NCI-H1105 (cell line): Measurements from ENCODE around the gene RELL2.
A peak's percentile ranks its signal among the peaks of the same experiment; 100 is the strongest.

Source experiments
- DNase-seq: peaks from one replicate; lab custom pipeline; 2025; lab: John Stamatoyannopoulos, UW

Gene RELL2

DNA sequence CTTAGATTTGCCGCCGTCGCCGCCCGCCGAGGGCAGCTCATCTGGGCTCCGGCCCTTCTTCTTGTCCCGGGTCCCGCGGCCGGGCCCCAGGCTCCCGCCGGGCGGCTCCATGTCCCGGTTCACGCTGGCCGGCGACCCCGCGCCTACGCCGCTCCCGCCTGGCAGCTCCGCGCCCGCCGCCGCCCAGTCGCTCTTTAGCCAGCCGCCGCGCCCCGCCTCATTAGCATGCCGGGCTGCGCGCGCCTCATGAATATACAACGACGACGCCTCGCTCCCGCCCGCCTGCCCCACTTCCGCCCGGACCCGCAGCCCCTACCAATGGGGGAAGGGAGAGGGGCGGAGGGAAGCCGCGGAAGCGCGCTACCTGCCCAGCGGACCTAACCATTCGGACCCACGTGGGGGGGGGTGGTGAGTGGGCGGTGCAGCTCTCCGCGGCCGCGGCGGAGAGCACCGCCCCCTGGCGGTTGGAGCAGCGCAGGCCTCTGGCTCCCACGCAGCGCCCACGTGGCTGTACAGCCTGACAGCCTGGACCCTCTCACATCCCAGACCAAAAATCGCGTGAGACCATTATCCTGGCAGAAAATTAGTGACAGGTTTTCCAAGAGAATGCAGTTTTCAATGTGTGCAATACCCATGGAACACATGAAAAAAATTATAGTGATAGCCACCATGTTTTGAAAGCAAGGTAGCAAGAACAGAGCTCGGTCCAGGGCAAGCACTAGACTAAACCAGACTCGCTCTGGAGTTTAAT lies 17.8 kb upstream of the RELL2 start, which contains the start of gene DIAPH1:
TSS of gene DIAPH1 (minus strand) at position 197 of the 751 bp plus-strand sequence. CDS start at position 111, 86 bp downstream.
- DNase-seq, result peak; percentile 89

DNA sequence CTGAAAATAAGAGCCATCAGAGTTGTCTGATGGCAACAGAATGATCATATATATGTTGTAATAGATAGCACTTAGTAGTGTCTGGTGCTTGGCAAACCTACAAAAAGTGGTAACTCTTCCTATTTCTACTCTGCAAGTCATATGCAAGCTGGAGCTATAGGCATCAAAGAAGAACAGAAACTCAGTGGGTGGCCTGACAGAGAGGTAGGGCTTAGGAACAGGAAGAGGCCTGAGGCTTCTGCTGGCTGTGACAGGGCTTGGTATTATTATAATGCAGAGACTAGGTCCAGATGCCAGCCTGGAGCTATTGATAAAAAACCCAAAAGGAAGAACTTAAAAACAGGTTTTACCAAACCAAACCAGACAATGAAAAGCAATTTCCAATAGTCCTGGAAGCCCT lies 13.6 kb upstream of the RELL2 start:
- no peak for DNase-seq

DNA sequence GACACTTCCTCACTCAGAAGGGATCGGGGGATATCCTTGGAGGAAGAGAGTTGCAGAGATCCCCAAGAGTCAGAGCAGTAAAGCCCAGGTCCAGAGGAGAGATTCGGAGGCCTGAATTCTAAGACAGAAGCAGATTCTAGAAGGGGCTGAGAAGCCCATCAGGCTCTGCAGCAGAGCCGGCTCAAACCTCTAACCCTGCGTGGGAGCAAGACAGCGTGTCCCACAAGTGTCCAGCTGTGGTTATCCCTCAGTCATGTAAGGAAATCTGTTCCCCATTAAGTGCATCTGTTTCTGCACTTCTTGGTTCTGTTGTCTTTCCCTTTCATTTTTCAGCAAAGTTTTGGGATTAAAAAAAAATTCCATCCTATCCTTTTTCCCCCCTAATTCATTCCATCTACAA lies 13.2 kb upstream of the RELL2 start:
- DNase-seq, result no peak

DNA sequence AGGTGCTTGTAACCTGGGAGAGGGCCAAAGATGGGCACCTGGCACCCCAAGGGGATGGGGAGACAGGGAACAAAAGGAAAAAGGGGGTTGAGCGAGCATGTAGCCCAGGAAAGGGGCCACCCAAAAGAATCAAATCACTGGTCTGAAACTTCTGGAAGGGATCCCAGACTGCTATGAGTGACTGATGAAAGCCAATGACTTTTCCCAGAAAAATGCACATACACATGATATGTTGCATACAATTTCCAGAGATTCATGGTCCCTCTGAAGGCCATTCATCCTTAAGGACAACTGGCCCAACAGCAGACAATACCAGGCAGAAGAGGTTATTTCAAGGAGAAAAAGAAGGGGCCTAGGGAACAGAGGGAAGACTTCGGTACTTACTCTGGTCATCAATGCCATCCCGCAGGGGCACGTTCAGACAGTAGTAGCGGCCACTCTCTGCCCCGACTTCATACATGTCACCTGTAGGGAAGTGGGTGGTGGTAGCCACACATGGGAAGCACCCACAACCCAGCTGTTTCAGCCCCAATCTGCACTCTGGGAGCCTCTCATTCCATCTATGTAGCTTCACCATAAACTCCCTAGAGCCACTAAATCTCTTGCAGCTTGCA lies 8.5 kb upstream of the RELL2 start:
- no peak for DNase-seq

DNA sequence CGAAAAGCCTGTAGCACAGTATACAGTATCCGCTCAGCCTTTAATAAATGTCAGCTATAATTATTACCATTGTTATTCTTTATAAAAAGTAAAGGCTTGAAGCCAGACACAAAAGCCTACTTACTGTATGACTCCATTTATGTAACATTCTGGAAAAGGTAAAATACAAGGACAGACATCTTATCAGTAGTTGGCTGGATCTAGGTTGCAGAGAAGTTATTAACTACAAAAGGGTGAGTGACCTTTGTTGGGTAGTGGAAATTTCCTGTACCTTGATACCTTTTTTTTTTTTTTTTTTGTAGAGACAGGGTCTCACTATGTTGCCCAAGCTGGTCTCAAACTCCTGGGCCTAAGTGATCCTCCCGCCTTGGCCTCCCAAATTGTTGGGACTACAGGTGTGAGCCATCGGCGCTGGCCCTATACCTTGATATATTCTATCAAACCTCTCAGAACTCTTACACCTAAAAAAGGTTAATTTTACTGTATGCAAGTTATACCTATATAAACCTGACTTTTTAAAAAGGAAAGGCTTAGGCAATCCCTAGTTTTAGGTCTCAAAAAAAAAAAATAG lies 6.1 kb upstream of the RELL2 start:
- DNase-seq, result no peak

DNA sequence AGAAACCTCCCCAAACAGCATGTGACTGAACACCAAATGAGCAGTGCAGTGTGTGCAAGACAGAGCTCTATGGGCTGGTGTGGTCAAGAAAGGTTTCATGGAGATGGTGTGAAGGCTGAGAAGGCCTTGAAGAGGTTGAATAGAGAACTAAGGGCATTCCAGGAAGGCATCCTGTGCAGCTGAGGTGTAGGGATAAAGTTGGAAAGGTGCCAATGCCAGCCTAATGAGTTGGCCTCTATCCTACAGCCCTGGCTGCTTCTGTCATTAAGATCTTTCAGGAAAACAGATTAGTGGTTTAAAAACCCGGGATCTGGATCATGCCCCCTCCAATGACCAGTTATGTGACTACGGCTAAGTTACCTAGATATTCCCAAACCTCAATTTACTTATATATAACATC lies 4.1 kb upstream of the RELL2 start:
- DNase-seq, result peak; percentile 6

DNA sequence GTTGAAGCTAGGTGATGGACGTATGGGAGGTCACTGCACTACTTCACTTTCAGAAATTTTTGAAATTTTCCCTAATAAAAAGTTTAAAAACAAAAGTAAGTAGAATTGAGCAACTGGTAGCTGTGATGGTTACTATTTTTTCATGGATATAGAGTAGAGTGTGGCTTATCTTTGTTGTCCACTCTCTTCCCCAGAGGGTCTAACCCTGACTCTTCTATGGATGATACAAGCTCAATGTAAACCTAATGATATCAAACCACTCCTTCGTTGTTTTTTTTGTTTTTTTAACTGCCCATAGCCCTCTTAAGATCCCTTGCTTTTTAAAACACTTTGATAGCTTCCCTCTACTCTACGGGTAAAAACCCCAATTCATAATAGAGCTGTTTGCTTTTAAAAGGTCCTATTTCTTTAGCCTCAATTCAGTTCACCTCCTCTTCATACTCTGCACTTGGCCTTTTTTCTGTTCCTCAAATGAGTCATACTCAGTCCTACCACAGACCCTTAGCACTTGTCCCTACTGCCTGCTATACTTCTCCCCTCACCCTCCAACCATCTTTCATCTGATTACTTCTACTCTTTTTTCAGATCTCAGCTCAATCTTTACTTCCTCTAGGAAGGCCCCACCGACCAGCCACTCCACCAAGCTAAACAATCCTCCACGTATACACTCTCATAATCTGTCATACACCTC lies 2.8 kb upstream of the RELL2 start:
- DNase-seq, result no peak

DNA sequence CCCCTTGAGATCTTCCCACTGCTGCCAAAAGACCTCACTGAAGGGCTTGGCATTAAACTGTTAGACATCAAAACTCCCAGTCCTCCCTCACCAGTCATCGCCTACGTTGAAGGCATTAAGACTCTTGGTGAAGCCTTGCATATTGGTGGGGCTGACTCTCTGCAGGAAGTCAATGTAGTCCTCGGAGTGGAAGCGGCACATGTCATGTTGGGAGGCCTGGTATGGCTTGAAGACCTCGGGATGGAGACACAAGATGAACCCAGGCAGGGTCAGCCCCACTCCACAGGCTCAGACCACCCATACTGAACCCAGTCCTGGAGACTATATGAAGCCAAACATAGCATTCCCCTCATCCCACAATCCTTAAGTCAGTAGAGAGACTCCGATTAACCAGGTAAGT lies 2.1 kb upstream of the RELL2 start:
- no peak for DNase-seq

DNA sequence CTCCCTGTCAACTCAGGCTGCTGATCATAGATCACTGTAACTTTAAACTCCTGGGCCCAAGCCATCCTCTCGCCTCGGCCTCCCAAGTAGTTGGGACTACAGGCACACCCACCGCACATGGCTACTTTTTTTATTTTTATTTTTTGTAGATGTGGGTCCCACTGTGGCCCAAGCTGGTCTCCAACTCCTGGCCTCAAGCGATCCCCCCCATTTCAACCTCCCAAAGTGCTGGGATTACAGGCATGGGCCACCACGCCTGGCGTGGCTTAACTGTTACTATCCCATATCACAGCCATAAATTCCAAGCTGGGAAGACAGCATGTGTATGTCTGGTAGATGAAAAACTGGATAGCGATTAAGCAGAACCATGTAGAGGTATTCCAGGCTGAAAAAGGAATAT lies 1.2 kb upstream of the RELL2 start:
- DNase-seq, result no peak

DNA sequence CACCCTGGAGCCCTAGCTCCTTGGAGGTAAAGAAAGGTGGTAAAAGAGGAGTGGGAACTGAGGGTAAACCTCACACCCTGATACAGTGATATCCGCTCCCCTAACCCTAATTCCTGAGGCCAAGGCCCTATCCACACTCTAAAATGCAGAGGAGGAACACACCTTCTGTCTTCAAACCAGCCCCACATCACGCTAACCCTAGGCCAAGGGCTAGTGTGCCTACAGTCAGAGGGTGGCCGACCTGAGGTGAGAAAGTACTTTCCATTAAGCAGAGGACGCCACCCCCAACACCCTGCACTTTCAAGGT lies 738 bp upstream of the RELL2 start:
- no peak for DNase-seq

DNA sequence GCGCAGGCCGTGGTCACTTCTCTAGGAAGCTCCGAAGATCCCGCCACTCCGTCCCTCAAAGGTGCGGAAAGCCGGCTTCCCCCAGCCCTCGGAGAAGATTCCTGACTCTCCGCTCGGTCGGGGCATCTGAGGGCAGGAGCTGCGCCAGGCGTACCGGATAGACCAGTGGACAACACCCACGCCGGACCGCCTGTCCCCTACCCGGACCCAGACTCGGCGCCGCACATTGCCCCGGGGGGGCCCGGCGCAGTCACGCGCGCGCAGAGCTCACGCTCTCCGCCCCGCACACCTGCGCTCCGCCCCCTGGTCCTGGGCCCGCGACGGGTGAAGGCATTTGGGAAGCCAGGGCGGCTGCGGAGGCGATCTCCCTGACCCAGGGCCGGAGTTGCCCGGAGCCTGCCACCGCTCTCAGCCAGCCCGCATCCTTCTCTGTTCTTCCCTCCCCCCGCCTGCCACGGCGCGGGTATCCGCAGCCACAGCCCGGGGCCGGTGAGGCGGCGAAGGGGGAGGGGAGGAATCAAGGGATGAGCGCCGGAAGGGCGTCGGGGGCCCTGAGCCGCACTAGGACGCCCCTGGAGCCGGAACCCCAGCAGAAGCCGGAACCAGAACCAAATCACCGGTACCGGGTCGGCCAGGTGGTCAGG lies 448 bp downstream of the RELL2 start:
- DNase-seq, result no peak

DNA sequence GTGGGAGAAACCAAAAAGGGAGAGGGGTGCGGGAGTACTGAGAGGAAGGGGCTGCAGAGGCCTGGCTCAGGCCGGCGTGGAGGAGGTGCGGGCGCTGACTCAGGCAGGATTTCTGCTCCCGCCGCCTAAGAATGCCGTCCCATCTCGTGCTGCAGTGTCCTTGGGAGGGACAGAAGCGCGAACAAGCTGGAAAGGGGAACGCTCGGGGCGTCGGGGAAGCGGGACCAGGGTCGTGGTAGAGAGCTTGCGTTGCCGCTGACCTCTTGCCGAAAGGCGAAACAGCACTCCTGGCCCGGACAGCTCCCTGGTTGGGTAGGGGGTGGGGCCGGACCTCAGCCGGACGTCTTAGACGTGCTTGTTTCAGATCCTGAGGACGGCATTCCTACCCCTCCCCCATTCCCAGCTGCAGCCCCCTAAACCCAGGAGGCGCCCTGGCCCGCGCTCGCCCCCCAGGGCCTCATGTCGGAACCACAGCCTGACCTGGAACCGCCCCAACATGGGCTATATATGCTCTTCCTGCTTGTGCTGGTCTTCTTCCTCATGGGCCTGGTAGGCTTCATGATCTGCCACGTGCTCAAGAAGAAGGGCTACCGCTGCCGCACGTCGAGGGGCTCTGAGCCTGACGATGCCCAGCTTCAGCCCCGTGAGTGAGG lies 1.1 kb downstream of the RELL2 start:
- no peak for DNase-seq

DNA sequence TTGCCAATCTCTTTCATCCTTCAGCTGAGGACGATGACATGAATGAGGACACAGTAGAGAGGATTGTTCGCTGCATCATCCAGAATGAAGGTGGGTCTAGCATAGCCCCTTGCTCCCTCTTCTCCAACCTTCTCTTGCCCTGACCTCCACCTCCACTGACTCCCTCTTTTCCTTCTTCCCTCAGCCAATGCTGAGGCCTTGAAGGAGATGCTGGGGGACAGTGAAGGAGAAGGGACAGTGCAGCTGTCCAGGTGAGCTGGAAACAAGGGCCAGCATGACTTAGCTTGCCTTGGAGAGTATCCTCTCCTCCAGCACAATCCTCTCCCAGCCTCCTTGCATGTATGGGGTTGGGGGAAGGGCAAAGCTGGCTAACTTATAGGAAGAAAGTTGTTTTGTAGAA lies 2.0 kb downstream of the RELL2 start:
- DNase-seq, result no peak

DNA sequence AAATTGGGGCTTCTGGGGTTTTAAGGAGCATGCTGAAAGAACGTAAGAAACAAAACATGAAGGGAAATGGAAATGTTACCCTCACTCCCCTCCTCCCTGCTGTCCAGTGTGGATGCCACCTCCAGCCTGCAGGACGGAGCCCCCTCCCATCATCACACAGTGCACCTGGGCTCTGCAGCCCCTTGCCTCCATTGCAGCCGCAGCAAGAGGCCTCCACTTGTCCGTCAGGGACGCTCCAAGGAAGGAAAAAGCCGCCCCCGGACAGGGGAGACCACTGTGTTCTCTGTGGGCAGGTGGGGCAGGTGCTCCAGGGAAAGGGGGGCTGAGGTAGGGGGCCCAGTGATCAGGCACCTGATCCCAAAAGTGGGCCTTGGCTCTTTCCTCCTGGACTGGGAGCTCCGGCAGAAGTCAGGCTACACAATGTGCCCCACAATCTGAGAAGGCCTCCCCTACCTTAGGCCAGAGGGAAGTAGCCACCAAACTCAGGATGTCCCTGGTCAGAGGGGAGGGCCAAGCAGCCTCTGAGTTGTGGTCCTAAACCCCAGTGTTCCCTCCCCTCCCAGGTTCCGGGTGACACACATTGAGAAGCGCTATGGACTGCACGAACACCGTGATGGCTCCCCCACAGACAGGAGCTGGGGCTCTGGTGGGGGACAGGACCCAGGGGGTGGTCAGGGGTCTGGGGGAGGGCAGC lies 2.7 kb downstream of the RELL2 start:
- no peak for DNase-seq

DNA sequence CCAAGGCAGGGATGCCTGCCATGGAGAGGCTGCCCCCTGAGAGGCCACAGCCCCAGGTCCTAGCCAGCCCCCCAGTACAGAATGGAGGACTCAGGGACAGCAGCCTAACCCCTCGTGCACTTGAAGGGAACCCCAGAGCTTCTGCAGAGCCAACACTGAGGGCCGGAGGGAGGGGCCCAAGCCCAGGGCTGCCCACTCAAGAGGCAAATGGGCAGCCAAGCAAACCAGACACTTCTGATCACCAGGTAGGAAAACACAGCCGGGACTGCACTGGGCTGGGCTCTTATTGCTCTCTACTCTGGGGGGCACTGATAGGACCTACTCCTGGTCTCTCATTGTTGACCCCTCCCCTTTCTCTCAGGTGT lies 3.2 kb downstream of the RELL2 start:
- DNase-seq, result no peak

DNA sequence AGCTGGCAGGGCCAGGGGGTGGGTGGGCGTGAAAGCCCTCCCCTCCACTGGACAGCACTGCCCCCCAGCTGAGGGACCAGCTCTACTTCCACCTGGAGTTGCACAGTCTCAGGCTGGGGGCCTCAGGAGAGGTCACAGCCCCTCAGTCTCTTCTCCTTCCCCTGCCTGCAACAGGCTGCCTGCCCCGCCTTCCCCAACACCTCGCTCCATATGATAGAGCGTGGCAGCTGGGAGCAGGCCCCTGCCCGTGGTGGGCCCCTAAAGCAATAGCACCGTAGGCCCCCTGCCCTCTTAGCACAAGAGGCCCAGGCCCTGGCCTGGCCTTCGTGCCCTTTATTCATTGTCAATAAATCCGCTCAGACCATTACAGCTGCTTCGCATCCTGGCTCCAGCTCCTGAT lies 3.9 kb downstream of the RELL2 start:
- DNase-seq, result no peak

DNA sequence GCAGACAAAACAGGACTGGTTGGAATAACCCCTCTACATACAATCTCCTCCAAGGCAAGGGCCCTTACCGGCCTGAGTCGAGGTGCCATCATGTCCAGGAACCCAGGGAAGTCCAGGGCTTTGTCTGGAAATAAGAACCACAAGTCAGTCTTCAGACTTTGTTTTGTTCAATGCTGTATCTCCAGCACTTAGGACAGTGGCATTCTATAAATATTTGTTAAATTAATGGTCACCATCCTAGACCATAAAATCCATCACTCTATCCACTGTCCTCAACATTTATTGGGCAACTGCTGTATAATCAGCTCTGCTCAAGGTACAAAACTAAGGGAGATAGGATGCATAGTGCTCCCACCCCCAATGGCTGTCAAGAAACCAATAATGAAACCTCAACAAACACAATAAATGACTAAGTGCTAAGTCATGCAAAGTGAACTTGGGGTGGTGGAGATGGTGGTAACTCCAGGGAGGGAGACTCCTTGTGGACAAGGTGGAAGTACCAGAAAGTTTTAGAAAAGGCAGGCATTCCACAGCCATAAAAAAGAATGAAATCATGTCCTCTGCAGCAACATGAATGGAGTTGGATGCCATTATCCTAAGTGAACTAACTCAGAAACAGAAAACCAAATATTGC lies 5.0 kb downstream of the RELL2 start:
- DNase-seq, result no peak

DNA sequence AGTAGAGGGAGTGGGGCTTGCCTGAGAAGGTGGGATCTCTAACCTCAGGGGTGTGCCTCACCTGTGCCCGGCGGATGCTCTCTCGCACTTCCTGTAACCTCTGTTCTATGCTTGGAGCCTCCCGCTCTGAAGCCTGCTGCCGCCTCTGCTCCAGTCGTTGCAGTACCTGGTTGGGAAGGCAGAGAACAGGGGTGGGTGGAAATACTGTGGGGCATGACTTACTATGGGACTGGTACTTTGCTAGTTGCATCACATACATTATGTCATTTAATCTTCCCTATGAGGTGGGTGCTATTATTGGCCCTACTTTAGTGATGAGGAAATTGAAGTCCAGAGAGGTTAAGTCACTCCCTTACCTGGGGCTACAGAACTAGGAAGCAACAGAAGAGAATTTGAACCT lies 9.2 kb downstream of the RELL2 start:
- no peak for DNase-seq

DNA sequence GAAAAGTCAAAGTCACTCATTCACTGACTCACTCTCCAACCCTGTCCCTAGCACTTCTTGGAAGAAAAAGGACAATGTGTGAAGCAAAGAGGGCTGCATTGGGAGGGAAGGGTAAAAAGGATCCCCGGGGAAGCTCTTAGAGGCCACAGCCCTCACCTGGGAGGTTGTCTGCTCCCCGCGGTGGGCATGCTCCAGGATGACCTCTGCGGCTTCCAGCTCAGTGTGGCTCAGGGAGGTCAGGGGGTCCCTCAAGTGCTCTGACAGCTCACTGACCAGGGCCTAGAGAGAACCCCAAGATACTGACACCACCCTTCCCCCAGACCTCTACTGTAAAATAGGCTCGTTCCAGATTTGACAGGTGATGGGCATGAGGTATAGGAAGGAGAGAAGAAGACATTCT lies 10.4 kb downstream of the RELL2 start:
- DNase-seq, result no peak

DNA sequence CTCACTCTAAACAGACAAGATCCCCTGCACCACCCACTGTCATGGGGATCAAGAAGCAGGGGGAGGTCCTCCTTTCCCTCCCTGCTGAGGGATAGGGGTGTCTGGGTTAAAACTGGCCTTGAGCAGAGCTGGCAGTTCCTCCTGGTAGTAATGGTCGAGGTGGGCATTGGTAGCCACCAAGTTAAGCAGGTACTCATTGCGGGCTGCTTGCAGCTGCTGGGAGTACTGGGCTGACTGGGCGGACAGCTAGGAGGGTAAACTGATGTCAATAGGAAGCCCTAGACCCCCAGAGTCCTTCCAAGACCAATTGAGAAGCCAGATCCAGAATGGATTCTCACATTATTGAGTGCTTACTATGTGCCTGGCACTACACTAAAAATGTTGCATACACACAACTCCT lies 11.1 kb downstream of the RELL2 start:
- DNase-seq, result no peak

DNA sequence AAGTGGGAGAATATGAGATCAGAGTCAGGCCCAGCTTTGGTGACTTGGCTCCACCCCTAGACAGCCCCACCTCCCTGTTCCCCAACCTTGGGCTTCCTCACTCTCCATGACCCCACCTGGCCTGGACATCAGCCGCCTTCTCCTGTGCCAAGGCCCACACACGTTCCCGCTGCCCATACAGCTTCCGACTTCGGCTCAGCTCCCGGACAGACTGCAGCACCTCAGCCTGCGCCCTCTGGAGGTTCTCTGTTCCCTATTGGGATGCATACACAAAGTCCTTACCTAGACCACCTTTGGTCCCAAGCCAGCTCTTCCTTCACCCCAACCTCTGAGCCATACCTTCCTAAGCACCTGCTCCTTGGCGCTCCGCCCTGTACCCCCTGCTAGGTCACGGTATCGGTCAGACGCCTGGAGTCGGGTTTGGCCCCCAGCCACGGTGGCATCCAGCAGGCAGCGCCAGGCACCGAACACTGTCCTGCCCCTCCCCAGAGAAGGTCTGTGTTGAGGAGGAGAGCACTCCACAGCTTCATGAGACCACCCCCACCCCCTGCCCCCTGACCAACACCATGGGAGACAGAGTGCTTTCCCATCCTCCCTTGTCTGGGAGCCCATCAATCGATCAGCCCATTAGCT lies 12.4 kb downstream of the RELL2 start:
- no peak for DNase-seq
